Astrocyte of the cerebellum (primary cell): Measurements from ENCODE around the gene SLC35F4.

Experiments used
- DNase-seq: peaks from one replicate; pipeline ENCODE4 v3.0.0-alpha.2; 2011; ENCODE audit warnings: low read depth
- H3K4me3 ChIP-seq: 2 replicates; pipeline ENCODE4 v1.5.1; 2011; ENCODE audit warnings: mild to moderate bottlenecking, low read depth, low read length, moderate library complexity
- CTCF ChIP-seq: IDR thresholded peaks from 2 replicates; pipeline ENCODE4 v1.5.1; 2012; ENCODE audit warnings: low read length, low read depth, moderate library complexity, mild to moderate bottlenecking; ENCODE audit errors: missing control alignments
- in situ Hi-C: cut with HindIII; loops from 2 replicates; pipeline ENCODE4 v1.10.0; 2017; ENCODE audit warnings: low sequenced_read_pairs

Gene SLC35F4

GRCh38 chr14:57612946-57613345 is 252.9 kb downstream of the SLC35F4 start:
- no peak overlapping the region for H3K4me3 ChIP-seq
- DNase-seq = no peak
- TF ChIP-seq CTCF = no peak
- in situ Hi-C loops = no loop called here

- no peak for TF ChIP-seq CTCF
- in situ Hi-C loops = no loop called here
- no peak overlapping the region for H3K4me3 ChIP-seq
- DNase-seq = no peak
Observed at GRCh38 chr14:57611555-57612075, 254.3 kb downstream of the SLC35F4 start.

- H3K4me3 ChIP-seq = no peak overlapping the region
- in situ Hi-C loops = no loop called here
- TF ChIP-seq CTCF = no peak
- no peak for DNase-seq
Observed at GRCh38 chr14:57610631-57611030, 255.3 kb downstream of the SLC35F4 start.

GRCh38 chr14:57609192-57610075 is 256.5 kb downstream of the SLC35F4 start:
- in situ Hi-C loops = no loop called here
- DNase-seq = no peak

GRCh38 chr14:57607086-57607485 is 258.8 kb downstream of the SLC35F4 start:
- TF ChIP-seq CTCF = no peak
- DNase-seq = no peak
- no peak overlapping the region for H3K4me3 ChIP-seq
- in situ Hi-C loops = no loop called here

More at GRCh38 chr14:57609192-57610075, 256.5 kb downstream of the SLC35F4 start:
- no peak overlapping the region for H3K4me3 ChIP-seq
- no peak for TF ChIP-seq CTCF

- no peak for DNase-seq
- no peak overlapping the region for H3K4me3 ChIP-seq
- in situ Hi-C loops = no loop called here
- TF ChIP-seq CTCF = no peak
Observed at GRCh38 chr14:57583396-57583795, 282.5 kb downstream of the SLC35F4 start.
